GM18508 (cell line): Measurements from ENCODE around the gene ZBTB25.

Experiments used
- ATAC-seq: cut with Tn5 transposase; IDR thresholded peaks from one replicate; pipeline ENCODE4 v1.9.1; 2021; ENCODE audit warnings: moderate number of reproducible peaks; ENCODE audit not compliant: insufficient read depth, unreplicated experiment

ZBTB25 gene

GRCh38 chr14:64444140-64444539 lies 59.5 kb downstream of the ZBTB25 start:
- ATAC-seq = no peak

- ATAC-seq = no peak
Observed at GRCh38 chr14:64442300-64442988, 61.2 kb downstream of the ZBTB25 start.

- no peak for ATAC-seq
Observed at GRCh38 chr14:64440494-64440893, 63.1 kb downstream of the ZBTB25 start.

GRCh38 chr14:64439141-64439540 lies 64.5 kb downstream of the ZBTB25 start:
- no peak for ATAC-seq

DNA sequence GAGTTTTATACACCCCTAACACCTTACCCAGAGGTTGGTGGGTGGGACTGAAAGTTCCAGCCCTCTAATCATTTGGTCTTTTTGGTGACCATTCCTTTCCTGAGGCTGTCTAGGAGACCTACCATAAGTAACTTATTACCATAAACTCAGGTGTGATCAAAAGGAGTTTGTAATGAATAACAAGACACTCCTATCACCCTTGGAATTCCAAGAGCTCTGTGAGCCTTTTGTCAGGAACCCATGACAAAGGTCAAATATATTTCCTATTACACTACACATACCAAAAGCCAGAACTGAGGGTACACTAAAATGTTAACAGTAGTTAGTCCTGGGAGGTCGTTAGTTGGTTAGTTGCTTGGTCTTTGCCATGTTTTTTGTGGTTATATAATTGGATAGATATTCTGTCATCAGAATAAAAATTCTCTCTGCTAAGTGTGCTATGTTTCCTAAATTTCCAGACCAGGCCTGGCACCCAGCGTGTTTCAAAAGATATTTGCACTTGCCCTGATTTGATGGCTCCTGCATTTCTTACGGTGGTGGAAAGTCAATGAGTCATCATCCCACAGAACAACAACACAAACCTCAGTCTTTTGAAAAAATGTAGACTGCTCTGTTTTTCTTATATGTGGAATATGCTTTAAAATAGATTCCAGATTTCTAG lies 65.3 kb downstream of the ZBTB25 start:
- ATAC-seq = no peak

- no peak for ATAC-seq
Observed at GRCh38 chr14:64434528-64434927, 69.1 kb downstream of the ZBTB25 start.

GRCh38 chr14:64423987-64424386 lies 79.7 kb downstream of the ZBTB25 start:
- ATAC-seq = no peak

- ATAC-seq = no peak
Observed at GRCh38 chr14:64422756-64423155, 80.9 kb downstream of the ZBTB25 start.

- ATAC-seq = no peak
Observed at GRCh38 chr14:64422005-64422404, 81.6 kb downstream of the ZBTB25 start.

- no peak for ATAC-seq
Observed at GRCh38 chr14:64421166-64421565, 82.5 kb downstream of the ZBTB25 start.

GRCh38 chr14:64419003-64419402 lies 84.6 kb downstream of the ZBTB25 start:
- no peak for ATAC-seq

GRCh38 chr14:64417771-64418125 lies 85.9 kb downstream of the ZBTB25 start:
- no peak for ATAC-seq

DNA sequence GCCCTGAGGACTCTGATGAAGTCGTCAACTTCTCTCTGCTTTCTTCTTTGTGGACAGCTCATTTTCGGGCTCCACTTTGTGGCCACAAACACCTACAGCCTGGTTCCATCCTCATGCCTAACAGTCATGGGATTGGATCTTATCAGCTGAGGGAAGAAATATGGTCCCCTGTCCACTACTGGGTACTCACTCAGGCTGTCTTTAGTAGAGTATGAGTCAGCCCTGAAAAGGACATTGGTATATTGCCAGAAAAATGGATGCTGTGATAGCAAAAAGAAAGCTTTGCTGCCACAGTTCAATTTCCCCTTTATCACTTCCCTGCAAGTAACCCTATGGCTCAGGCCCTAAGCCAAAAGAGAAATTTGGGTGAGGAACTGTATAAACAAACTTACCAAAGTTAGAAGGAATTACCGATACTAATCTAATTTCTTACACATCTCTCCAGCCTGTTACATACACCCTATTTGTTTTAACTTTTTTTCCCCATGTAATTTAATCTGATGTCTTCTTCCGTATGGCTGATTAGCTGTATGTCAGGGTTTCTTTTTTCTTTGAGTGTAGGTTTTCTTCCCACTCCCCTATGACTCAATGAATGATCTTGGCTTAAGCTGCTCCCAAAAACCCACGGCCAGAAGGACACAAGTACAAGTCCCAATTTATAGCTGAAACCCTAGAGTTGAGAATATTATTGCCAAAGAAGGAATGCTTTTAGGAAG lies 86.4 kb downstream of the ZBTB25 start:
- no peak for ATAC-seq

- ATAC-seq = no peak
Observed at GRCh38 chr14:64416348-64416932, 87.2 kb downstream of the ZBTB25 start.

DNA sequence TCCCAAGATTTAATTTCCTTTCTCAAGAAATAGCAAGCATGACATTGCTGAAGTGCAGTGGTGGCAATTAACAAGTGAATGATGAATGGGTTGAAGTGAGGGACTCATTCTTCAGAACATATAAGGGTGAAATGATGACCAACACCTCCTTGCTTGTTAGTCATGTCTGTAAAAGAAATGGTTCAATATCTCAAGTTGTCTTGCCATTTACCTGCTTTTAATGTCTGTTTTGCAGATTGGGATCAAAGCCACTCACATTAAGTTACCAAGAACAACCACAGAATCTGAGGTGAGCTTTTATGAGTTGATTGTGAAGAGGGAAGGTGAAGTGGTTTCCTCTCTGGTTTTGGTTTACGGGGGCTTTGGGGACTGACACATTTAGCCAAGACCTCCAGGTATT lies 91.4 kb downstream of the ZBTB25 start:
- ATAC-seq = no peak

- no peak for ATAC-seq
Observed at GRCh38 chr14:64411001-64411400, 92.6 kb downstream of the ZBTB25 start.

DNA sequence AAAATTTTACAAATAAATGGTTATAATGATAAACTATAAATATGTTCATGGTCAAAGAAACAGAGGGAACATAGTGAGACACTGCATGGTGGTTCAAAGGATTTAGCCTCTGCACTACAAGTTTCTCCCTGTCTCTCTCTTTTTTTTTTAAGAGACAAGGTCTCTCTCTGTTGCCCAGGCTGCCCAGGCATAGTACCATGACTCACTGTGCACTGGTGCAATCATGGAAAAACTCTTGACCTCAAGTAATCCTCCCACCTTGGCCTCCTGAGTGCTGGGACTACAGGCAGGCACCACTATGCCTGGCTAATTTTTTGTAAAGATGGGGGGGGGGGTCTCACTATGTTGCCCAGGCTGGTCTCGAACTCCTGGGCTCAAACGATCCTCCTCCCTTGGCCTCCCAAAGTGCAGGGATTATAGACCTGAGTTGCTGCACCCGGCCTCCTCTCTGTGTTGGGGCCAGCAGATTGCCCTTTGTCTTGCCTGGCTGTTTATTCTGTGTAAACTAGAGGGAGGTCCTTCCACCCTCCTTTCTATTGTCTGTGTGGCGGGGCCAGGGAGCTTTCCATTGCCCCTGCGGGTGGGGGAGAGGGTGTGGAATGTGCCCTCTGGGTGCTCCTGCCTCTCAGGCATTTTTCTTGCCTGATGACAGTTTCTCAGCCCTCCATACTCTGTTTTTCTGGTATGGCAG lies 93.4 kb downstream of the ZBTB25 start:
- ATAC-seq = no peak

- ATAC-seq = no peak
Observed at GRCh38 chr14:64409126-64409920, 94.3 kb downstream of the ZBTB25 start.

- no peak for ATAC-seq
Observed at GRCh38 chr14:64407329-64407728, 96.3 kb downstream of the ZBTB25 start.

DNA sequence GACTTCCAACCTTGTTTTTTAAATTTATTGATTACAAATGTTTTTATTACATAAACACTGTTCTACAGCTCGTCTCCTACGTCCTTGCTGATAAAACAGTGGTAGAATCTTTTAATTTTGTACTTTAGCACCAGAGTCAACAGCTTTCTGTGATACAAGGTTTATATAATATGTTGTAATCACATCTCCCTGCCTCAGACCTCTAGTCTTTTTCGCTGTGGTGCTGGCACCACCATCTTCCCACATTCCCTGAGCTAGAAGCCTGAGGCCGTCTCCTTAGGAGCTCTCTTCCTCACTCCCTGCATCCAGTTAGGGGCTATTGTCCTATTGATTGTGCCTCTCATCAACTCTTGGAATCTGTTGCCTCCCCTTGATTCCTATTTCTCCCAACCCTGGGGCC lies 98.3 kb downstream of the ZBTB25 start:
- no peak for ATAC-seq
